K562 (cell line): ENCODE measurements around the gene MDM1. TPM values are rescaled to one million over a fixed set of nuclear protein-coding genes. Genes with fewer than 3 reads are reported as not detected.
A peak's percentile ranks its signal among the peaks of the same experiment; 100 is the strongest.

Experiments
- CBFA2T2 ChIP-seq: fragments of 450-650 bp; conservative IDR thresholded peaks from 2 replicates; pipeline ENCODE4 v1.6.1; 2017; ENCODE audit warnings: mild to moderate bottlenecking
- CXXC5 ChIP-seq: fragments of 250-450 bp; sonication (Bioruptor Pico); IDR thresholded peaks from 2 replicates; pipeline ENCODE4 v1.8.0; 2022; ENCODE audit warnings: inconsistent platforms, mild to moderate bottlenecking, moderate library complexity
- DIDO1 ChIP-seq: fragments of 450-650 bp; IDR thresholded peaks from 2 replicates; pipeline ENCODE4 v1.6.1; 2016; ENCODE audit warnings: low read depth, missing biosample characterization, missing genetic modification characterization
- DMBX1 ChIP-seq: fragments of 250-450 bp; sonication (Bioruptor Pico); IDR thresholded peaks from 2 replicates; pipeline ENCODE4 v1.8.0; 2022; ENCODE audit warnings: inconsistent platforms, mild to moderate bottlenecking, moderate library complexity, borderline replicate concordance
- ESRRA ChIP-seq: fragments of 450-650 bp; IDR thresholded peaks from 2 replicates; pipeline ENCODE4 v1.6.1; 2014; ENCODE audit warnings: low read depth, mild to moderate bottlenecking, moderate library complexity, borderline replicate concordance
- FOSL1 ChIP-seq: fragments of 200-800 bp; sonication (Bioruptor generic); conservative IDR thresholded peaks from 2 replicates; pipeline ENCODE4 v1.6.1; 2016; ENCODE audit warnings: missing genetic modification characterization, missing compliant biosample characterization
- FOXA3 ChIP-seq, 2 experiments: fragments of 450-650 bp in 1 of 2; sonication (generic) in 1 of 2; formaldehyde crosslinking; IDR thresholded peaks in 1 of 2; conservative IDR thresholded peaks in 1 of 2; 2 replicates each; pipeline versions ENCODE4 v1.4.0 to v1.8.0; 2020 to 2022; ENCODE audit warnings: mild to moderate bottlenecking in 2 of 2, missing genetic modification reagents in 1 of 2
- JUN ChIP-seq, 2 experiments: sonication (generic) in 1 of 2; formaldehyde crosslinking in 1 of 2; IDR thresholded peaks; 2 replicates each; pipeline versions ENCODE4 v1.6.1 to v1.8.0; 2012 to 2022; ENCODE audit warnings: borderline replicate concordance in 2 of 2, mild to moderate bottlenecking in 2 of 2, improper control_type of control experiment in 1 of 2, low read depth in 1 of 2, low read length in 1 of 2, missing genetic modification reagents in 1 of 2
- KLF16 ChIP-seq: IDR thresholded peaks from 2 replicates; pipeline ENCODE4 v1.6.1; 2016; ENCODE audit warnings: antibody characterized with exemption
- L3MBTL2 ChIP-seq: fragments of 450-650 bp; IDR thresholded peaks from 2 replicates; pipeline ENCODE4 v1.6.1; 2016; ENCODE audit warnings: mild to moderate bottlenecking, moderate library complexity
- LCOR ChIP-seq: sonication (generic); formaldehyde crosslinking; IDR thresholded peaks from 2 replicates; pipeline ENCODE4 v1.8.0; 2022; ENCODE audit warnings: mild to moderate bottlenecking, missing genetic modification reagents
- POLR2AphosphoS5 ChIP-seq: IDR thresholded peaks from 2 replicates; pipeline ENCODE4 v1.6.1; 2011; ENCODE audit warnings: mild to moderate bottlenecking, low read depth, low read length, moderate library complexity; ENCODE audit not compliant: control insufficient read depth, insufficient read depth
- SPI1 ChIP-seq: IDR thresholded peaks from 2 replicates; pipeline ENCODE4 v1.6.1; 2011; ENCODE audit warnings: low read depth, low read length, control low read depth, borderline replicate concordance
- TEAD2 ChIP-seq: fragments of 450-650 bp; IDR thresholded peaks from 2 replicates; pipeline ENCODE4 v1.6.1; 2016; ENCODE audit warnings: missing genetic modification characterization, control low read depth, missing compliant biosample characterization
- ZBTB7A ChIP-seq: IDR thresholded peaks from 2 replicates; pipeline ENCODE4 v1.6.1; 2011; ENCODE audit warnings: low read depth, mild to moderate bottlenecking, low read length, moderate library complexity, borderline replicate concordance; ENCODE audit not compliant: control insufficient read depth
- ZNF133 ChIP-seq: fragments of 250-450 bp; sonication (Bioruptor Pico); IDR thresholded peaks from 2 replicates; pipeline ENCODE4 v1.4.0; 2020; ENCODE audit warnings: mild to moderate bottlenecking
- ZNF76 ChIP-seq: fragments of 250-450 bp; sonication (Bioruptor Pico); IDR thresholded peaks from 2 replicates; pipeline ENCODE4 v1.4.0; 2020; ENCODE audit warnings: mild to moderate bottlenecking, moderate library complexity, borderline replicate concordance
- polyA plus RNA-seq, 8 experiments: library from polyadenylated mRNA; depleted of rRNA in 4 of 8; stranded (reverse) in 5 of 8; unstranded in 3 of 8; fragments of >200 nt; fragmentation: Nextera tagmentation in 2 of 8; fragmentation: Illumina TruSeq in 1 of 8; extraction: Ambion mirVana in 2 of 8; extraction: Trizol in 1 of 8; gene quantifications; 2 replicates each; pipeline versions ENCODE4 v1.2.1 to v1.2.3, GENCODE V29; 2011 to 2014; ENCODE audit warnings: inconsistent platforms in 1 of 8, missing spikeins in 1 of 8
- total RNA-seq, 7 experiments: library from RNA; depleted of rRNA in 6 of 7; stranded (reverse); fragments of >200 nt in 6 of 7; fragmentation: Illumina TruSeq in 2 of 7; extraction: Trizol in 2 of 7; gene quantifications; 2 replicates each; pipeline versions ENCODE4 v1.2.1 to v1.2.3, GENCODE V29; 2011 to 2021; ENCODE audit warnings: low replicate concordance in 1 of 7
- TF ChIP-seq, protein P1 (sequence below), 2 experiments: fragments of 450-650 bp; IDR thresholded peaks; 2 replicates each; pipeline ENCODE4 v1.6.1; 2016; ENCODE audit warnings: mild to moderate bottlenecking in 2 of 2, borderline replicate concordance in 1 of 2, low read depth in 1 of 2, moderate library complexity in 1 of 2

Gene MDM1
- total and polyA plus RNA-seq, 9 of the 15 experiments (the other 6 are each of a cell fraction or from before 2014, with no cell fraction given) = 7.5 to 16.8 (median 13.1) TPM

DNA sequence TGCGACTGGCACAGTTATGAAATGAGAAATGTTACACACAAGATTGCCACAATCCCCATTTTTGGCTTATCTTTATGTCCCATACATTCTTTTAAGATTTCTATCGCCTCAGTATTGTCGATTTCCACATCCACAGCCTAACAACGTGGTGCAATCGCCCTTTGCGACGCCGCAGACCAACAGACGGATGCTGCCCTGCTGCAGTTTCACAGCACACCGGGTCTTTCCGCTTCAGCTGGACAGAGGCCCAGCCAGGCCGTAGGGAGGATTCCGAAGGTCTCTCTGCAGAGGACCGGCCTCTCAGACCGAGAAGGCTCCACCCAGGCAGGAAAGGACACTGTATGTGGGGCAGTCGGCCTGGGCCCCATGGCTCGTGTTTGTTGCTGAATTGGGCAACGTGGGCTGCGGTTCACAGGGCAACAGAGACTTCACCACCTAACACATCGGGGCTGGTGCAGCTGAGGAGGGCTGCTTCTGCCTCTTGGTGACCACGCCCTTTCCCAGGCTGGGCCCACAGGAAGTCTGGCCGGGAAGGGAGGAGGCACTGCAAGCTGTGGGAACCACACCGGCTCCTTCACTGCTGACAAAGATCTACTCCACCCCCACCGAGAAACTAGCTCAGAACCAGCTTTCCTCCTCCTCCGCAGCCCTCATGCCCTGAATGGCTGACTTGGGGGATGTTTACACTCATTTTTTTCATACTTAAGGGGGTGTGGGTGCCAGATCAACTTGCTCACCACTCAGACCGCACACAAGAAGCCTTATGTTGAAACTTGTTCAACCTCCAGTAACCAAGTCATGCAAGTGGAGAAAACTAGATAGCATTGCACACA, 32.9 kb upstream of the MDM1 start (continued):
- TF ChIP-seq DIDO1 (peak; percentile 10; the same call in 1 of the 2 replicates), ZNF76 (CRISPR knock-in tag) (peak; percentile 47; the same call in 1 of the 2 replicates), CBFA2T2 (peak; percentile 38), CXXC5 (CRISPR knock-in tag) (peak; percentile 77), POLR2AphosphoS5 (0 out of 2 replicates have a peak, but pooled peaks have one; percentile 28), LCOR (CRISPR knock-in tag) (0 out of 2 replicates have a peak, but pooled peaks have one; percentile 39), TEAD2 (tag) (no peak), FOXA3 (CRISPR knock-in tag; conservative IDR thresholded peaks at IDR 0.05 in 1 of 2, IDR thresholded peaks at IDR 0.05 in 1 of 2) (peak; percentile 64 to 77), ESRRA (0 out of 2 replicates have a peak, but pooled peaks have one; percentile 53), SPI1 (0 out of 2 replicates have a peak, but pooled peaks have one; percentile 32), FOSL1 (tag) (peak; percentile 51; the same call in 1 of the 2 replicates), ZBTB7A (peak; percentile 21; the same call in 1 of the 2 replicates), JUN (IDR thresholded peaks at IDR 0.05; ENCODE audit: borderline replicate concordance, low read depth, low read length) (0 out of 2 replicates have a peak, but pooled peaks have one; percentile 23), JUN (CRISPR knock-in tag; IDR thresholded peaks at IDR 0.05; ENCODE audit: borderline replicate concordance) (peak; percentile 55; the same call in 1 of the 2 replicates), L3MBTL2 (peak; percentile 88; the same call in 1 of the 2 replicates), DMBX1 (peak; percentile 32; the same call in 1 of the 2 replicates), KLF16 (peak; percentile 74), ZNF133 (no peak)
- TF ChIP-seq, protein P1, sequence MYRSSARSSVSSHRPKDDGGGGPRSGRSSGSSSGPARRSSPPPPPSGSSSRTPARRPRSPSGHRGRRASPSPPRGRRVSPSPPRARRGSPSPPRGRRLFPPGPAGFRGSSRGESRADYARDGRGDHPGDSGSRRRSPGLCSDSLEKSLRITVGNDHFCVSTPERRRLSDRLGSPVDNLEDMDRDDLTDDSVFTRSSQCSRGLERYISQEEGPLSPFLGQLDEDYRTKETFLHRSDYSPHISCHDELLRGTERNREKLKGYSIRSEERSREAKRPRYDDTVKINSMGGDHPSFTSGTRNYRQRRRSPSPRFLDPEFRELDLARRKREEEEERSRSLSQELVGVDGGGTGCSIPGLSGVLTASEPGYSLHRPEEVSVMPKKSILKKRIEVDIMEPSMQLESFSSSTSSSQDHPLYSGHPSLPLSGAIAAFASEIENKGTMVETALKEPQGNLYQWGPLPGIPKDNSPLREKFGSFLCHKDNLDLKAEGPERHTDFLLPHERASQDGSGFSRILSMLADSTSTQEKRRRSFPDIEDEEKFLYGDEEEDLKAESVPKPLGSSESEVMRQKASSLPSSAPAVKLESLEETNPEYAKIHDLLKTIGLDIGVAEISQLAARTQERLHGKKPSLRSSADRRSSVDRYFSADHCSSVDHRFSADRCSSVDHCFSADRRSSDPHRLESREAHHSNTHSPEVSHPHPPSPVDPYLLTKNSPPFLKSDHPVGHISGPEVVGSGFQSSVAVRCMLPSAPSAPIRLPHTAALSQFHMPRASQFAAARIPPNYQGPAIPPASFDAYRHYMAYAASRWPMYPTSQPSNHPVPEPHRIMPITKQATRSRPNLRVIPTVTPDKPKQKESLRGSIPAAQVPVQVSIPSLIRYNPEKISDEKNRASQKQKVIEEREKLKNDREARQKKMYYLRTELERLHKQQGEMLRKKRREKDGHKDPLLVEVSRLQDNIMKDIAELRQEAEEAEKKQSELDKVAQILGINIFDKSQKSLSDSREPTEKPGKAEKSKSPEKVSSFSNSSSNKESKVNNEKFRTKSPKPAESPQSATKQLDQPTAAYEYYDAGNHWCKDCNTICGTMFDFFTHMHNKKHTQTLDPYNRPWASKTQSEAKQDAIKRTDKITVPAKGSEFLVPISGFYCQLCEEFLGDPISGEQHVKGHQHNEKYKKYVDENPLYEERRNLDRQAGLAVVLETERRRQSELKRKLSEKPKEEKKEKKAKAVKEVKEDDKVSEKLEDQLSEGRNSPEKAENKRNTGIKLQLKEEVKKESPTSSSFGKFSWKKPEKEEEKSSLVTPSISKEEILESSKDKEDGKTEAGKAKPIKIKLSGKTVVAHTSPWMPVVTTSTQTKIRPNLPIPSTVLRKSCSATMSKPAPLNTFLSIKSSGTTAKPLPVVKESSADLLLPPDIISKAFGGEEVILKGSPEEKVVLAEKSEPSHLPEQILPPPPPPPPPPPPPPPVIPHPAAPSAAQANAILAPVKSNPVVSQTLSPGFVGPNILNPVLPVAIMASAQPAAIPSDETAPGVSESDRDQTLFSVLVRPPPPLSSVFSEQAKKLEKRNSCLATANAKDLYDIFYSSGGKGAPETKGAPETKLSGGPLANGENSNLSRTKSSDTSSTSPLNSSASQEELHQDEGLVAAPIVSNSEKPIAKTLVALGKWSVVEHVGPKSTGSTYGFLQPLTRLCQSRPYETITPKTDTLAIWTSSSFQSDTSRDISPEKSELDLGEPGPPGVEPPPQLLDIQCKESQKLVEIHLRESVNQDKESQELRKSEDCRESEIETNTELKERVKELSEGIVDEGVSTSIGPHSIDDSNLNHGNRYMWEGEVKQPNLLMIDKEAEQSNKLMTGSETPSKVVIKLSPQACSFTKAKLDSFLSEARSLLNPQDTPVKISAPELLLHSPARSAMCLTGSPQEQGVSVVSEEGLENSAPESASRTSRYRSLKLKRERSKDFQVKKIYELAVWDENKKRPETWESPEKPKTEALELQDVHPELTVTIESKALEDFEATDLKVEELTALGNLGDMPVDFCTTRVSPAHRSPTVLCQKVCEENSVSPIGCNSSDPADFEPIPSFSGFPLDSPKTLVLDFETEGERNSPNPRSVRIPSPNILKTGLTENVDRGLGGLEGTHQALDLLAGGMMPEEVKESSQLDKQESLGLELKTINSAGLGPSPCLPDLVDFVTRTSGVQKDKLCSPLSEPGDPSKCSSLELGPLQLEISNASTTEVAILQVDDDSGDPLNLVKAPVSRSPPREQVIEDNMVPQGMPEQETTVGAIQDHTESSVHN (IDR thresholded peaks at IDR 0.05; ENCODE audit: borderline replicate concordance in 1 of 2, low read depth in 1 of 2) = peak in 1 of 2 experiments; percentile 15; a peak in 1 of 4 replicates
